T-helper 17 cell (primary cell): Measurements from ENCODE around the gene CHD6. TPM values are rescaled to one million over a fixed set of nuclear protein-coding genes. Genes with fewer than 3 reads are reported as not detected.

Experiments
- ATAC-seq: fragments of 150-1000 bp; cut with Tn5 transposase; 2 replicates; pipeline ENCODE4 v1.10.0; 2021; ENCODE audit warnings: mild to moderate bottlenecking, moderate library complexity
- DNase-seq, 3 donors: peaks; one replicate each; pipeline versions ENCODE4 v3.0.0 to v3.0.0-alpha.2; 2020 to 2021
- H3K9me3 ChIP-seq: one replicate; pipeline ENCODE4 v1.7.0; 2013; ENCODE audit warnings: low read length, mild to moderate bottlenecking; ENCODE audit not compliant: control insufficient read depth, poor library complexity, severe bottlenecking
- H3K27ac Mint-ChIP-seq: one replicate; pipeline ENCODE4 v1.8.0; 2022; ENCODE audit warnings: mild to moderate bottlenecking, moderate library complexity, mixed read lengths
- H3K27me3 Mint-ChIP-seq: one replicate; pipeline ENCODE4 v1.8.0; 2022; ENCODE audit warnings: mixed read lengths
- H3K36me3 Mint-ChIP-seq: one replicate; pipeline ENCODE4 v1.8.0; 2022; ENCODE audit warnings: low read depth, mixed read lengths
- H3K4me1 Mint-ChIP-seq: one replicate; pipeline ENCODE4 v1.8.0; 2022; ENCODE audit warnings: mild to moderate bottlenecking, mixed read lengths
- H3K4me3 Mint-ChIP-seq: one replicate; pipeline ENCODE4 v1.8.0; 2022; ENCODE audit warnings: mild to moderate bottlenecking, moderate library complexity, mixed read lengths
- total RNA-seq, 4 donors: library from RNA in 2 of 4; stranded (reverse) in 2 of 4; gene quantifications; one replicate each; pipeline ENCODE4 v1.2.3 and lab custom pipeline; 2022 to 2026

Gene CHD6
- total RNA-seq, 2 donors from 2014 or later = 83.3 to 87.0 TPM

GRCh38 chr20:41497186-41497895 is 120.8 kb downstream of the CHD6 start:
- peaks cover 5% of the 10 kb centered on the region for H3K4me1 Mint-ChIP-seq
- no peak for ATAC-seq
- peak overlapping the region; percentile 16 for H3K27ac Mint-ChIP-seq
- H3K9me3 ChIP-seq = no peaks in the 10 kb centered on the region
- H3K4me3 Mint-ChIP-seq = peak overlapping the region; percentile 49
- peaks cover 16% of the 10 kb centered on the region for H3K36me3 Mint-ChIP-seq
- DNase-seq = no peak
- H3K27me3 Mint-ChIP-seq = no peaks in the 10 kb centered on the region

GRCh38 chr20:41494451-41494850 is 123.7 kb downstream of the CHD6 start:
- peaks cover 5% of the 10 kb centered on the region for H3K4me1 Mint-ChIP-seq
- no peaks in the 10 kb centered on the region for H3K27me3 Mint-ChIP-seq
- no peak overlapping the region for H3K27ac Mint-ChIP-seq

GRCh38 chr20:41483553-41483930 is 134.6 kb downstream of the CHD6 start:
- no peaks in the 10 kb centered on the region for H3K27me3 Mint-ChIP-seq
- H3K4me3 Mint-ChIP-seq = no peak overlapping the region
- H3K27ac Mint-ChIP-seq = no peak overlapping the region
- ATAC-seq = no peak
- peaks cover 19% of the 10 kb centered on the region for H3K4me1 Mint-ChIP-seq
- no peak for DNase-seq
- peaks cover 15% of the 10 kb centered on the region for H3K36me3 Mint-ChIP-seq
- no peaks in the 10 kb centered on the region for H3K9me3 ChIP-seq

More at GRCh38 chr20:41494451-41494850, 123.7 kb downstream of the CHD6 start:
- Mint-ChIP-seq H3K36me3 (peaks cover 21% of the 10 kb centered on the region), H3K4me3 (no peak overlapping the region)
- H3K9me3 ChIP-seq = no peaks in the 10 kb centered on the region
- DNase-seq (no peak), ATAC-seq (no peak)

- Mint-ChIP-seq H3K4me1 (peaks cover 21% of the 10 kb centered on the region), H3K27me3 (no peaks in the 10 kb centered on the region), H3K27ac (no peak overlapping the region), H3K4me3 (no peak overlapping the region), H3K36me3 (peaks cover 15% of the 10 kb centered on the region)
- DNase-seq (no peak), ATAC-seq (no peak)
- no peaks in the 10 kb centered on the region for H3K9me3 ChIP-seq
Observed at GRCh38 chr20:41482647-41483552, 135.3 kb downstream of the CHD6 start.

GRCh38 chr20:41480054-41480770 is 138.0 kb downstream of the CHD6 start:
- Mint-ChIP-seq H3K27ac (peak overlapping the region; percentile 93), H3K4me1 (peaks cover 16% of the 10 kb centered on the region), H3K4me3 (no peak overlapping the region), H3K27me3 (no peaks in the 10 kb centered on the region), H3K36me3 (peaks cover 8% of the 10 kb centered on the region)
- no peak for DNase-seq
- H3K9me3 ChIP-seq = no peaks in the 10 kb centered on the region
- ATAC-seq = peak; percentile 67

GRCh38 chr20:41479113-41479512 is 139.1 kb downstream of the CHD6 start:
- ATAC-seq = no peak
- no peaks in the 10 kb centered on the region for H3K9me3 ChIP-seq
- peaks cover 17% of the 10 kb centered on the region for H3K4me1 Mint-ChIP-seq
- no peak for DNase-seq
- no peak overlapping the region for H3K4me3 Mint-ChIP-seq
- H3K36me3 Mint-ChIP-seq = peaks cover 11% of the 10 kb centered on the region
- peak overlapping the region; percentile 9 for H3K27ac Mint-ChIP-seq
- no peaks in the 10 kb centered on the region for H3K27me3 Mint-ChIP-seq

- Mint-ChIP-seq H3K4me1 (peaks cover 19% of the 10 kb centered on the region), H3K4me3 (no peak overlapping the region), H3K36me3 (peaks cover 13% of the 10 kb centered on the region), H3K27me3 (no peaks in the 10 kb centered on the region), H3K27ac (no peak overlapping the region)
- H3K9me3 ChIP-seq = no peaks in the 10 kb centered on the region
- ATAC-seq = no peak
- DNase-seq = no peak
Observed at GRCh38 chr20:41478026-41478425, 140.2 kb downstream of the CHD6 start.

GRCh38 chr20:41476446-41476845 is 141.7 kb downstream of the CHD6 start:
- DNase-seq (no peak), ATAC-seq (no peak)
- Mint-ChIP-seq H3K27ac (no peak overlapping the region), H3K4me3 (no peak overlapping the region), H3K36me3 (peaks cover 19% of the 10 kb centered on the region), H3K27me3 (no peaks in the 10 kb centered on the region), H3K4me1 (peaks cover 19% of the 10 kb centered on the region)
- H3K9me3 ChIP-seq = no peaks in the 10 kb centered on the region

GRCh38 chr20:41476013-41476441 is 142.2 kb downstream of the CHD6 start:
- H3K9me3 ChIP-seq = no peaks in the 10 kb centered on the region
- Mint-ChIP-seq H3K4me1 (peaks cover 19% of the 10 kb centered on the region), H3K27me3 (no peaks in the 10 kb centered on the region), H3K36me3 (peaks cover 19% of the 10 kb centered on the region), H3K27ac (no peak overlapping the region), H3K4me3 (no peak overlapping the region)
- DNase-seq = no peak
- ATAC-seq = no peak

- DNase-seq = no peak
- no peaks in the 10 kb centered on the region for H3K9me3 ChIP-seq
- Mint-ChIP-seq H3K27me3 (no peaks in the 10 kb centered on the region), H3K4me3 (no peak overlapping the region), H3K36me3 (peaks cover 21% of the 10 kb centered on the region), H3K4me1 (peaks cover 17% of the 10 kb centered on the region), H3K27ac (no peak overlapping the region)
- ATAC-seq = no peak
Observed at GRCh38 chr20:41475503-41475902, 142.7 kb downstream of the CHD6 start.

GRCh38 chr20:41470362-41471095 is 147.6 kb downstream of the CHD6 start:
- no peaks in the 10 kb centered on the region for H3K9me3 ChIP-seq
- DNase-seq = no peak
- Mint-ChIP-seq H3K36me3 (peaks cover 24% of the 10 kb centered on the region), H3K4me3 (no peak overlapping the region), H3K27ac (no peak overlapping the region), H3K4me1 (peaks cover 11% of the 10 kb centered on the region), H3K27me3 (no peaks in the 10 kb centered on the region)
- ATAC-seq = no peak

- ATAC-seq (no peak), DNase-seq (no peak)
- Mint-ChIP-seq H3K36me3 (peaks cover 27% of the 10 kb centered on the region), H3K4me3 (no peak overlapping the region), H3K27me3 (no peaks in the 10 kb centered on the region), H3K27ac (no peak overlapping the region), H3K4me1 (peaks cover 11% of the 10 kb centered on the region)
- H3K9me3 ChIP-seq = no peaks in the 10 kb centered on the region
Observed at GRCh38 chr20:41469868-41470267, 148.3 kb downstream of the CHD6 start.
